ENCODE measurements around the gene RYR2.

DNA sequence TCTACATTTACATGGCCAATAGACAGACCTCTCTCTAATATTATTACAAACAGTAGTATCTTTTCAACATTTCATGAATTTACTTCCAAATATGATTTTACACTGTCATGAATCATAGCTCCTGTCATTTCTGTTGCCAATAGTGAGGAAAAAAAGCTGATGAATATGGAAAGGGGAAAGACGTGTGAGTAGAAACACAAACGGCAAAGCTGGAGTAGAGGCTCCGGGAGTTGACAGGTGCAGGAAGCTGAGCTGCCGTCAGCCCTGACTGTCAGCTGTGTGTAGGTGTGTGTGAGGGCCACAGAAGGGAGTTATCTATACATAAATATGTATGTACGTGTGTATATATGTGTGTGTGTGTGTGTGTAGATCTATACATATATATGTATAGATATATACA is 431.9 kb downstream of the RYR2 start:
- no peak for TF ChIP-seq CTCF (IDR thresholded peaks at IDR 0.05)
- no peak for TF ChIP-seq POLR2A (IDR thresholded peaks at IDR 0.05)
